Stimulated activated CD8-positive, alpha-beta memory T cell treated with anti-CD3 and anti-CD28 coated beads, Interleukin-7, amount 100 ng/mL, for 4 hours (primary cell): ENCODE data around the gene ARFRP1.
"Not testable (repeated sequence)": the region's sequence is repeated elsewhere in the genome, so short reads cannot be mapped to it uniquely, and the experiment has no call there.

Experiments
- DNase-seq, 2 donors: peaks; one replicate each; pipeline ENCODE4 v3.0.0-alpha.2; 2020; ENCODE audit warnings: low read depth in 2 of 2

The ARFRP1 gene

DNA sequence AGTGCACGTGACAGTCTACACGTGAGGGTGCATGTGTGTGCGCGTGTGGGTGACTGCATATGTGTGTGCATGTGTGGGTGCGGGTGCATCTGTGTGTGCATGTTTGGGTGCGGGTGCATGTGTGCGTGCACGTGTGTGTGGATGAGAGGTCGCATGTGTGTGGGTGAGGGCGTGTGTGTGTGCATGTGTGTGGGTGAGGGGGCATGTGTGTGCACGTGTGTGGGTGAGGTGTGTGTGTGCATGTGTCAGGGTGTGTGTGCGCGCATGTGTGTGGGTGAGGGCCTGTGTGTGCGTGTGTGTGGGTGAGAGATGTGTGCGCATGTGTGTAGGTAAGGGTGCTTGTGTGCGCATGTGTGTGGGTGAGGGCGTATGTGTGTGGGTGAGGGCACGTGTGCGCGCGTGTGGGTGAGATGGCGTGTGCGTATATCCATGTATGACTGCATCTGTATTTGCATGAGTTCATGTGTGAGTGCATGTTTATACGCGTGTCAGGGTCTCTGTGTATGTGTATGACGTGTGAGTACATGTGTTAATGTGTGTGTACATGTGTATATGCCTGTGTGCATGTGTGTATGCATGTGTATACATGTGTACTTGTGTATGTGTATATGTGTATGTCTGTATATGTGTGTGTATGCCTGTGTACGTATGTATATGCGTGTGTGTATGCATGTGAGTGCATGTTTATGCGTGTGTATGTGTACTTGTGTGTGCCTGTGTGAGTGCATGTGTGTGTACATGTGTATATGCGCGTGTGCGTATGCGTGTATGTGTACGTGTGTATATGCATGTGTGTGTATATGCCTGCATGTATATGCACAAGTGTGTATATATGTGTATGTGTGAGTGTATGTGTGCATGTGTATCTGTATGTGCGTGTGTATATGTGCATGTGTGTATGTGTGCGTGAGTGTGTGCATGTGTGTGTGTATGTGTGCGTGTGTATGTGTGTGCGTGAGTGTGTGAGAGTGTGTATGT is 24.6 kb upstream of the ARFRP1 start:
- DNase-seq = no peak

- no peak for DNase-seq
Measured at GRCh38 chr20:63731410-63731809, 23.6 kb upstream of the ARFRP1 start.

GRCh38 chr20:63730189-63730733 is 22.5 kb upstream of the ARFRP1 start:
- not testable (repeated sequence) for DNase-seq

- not testable (repeated sequence) for DNase-seq
Measured at GRCh38 chr20:63722967-63723622, 15.3 kb upstream of the ARFRP1 start.

DNA sequence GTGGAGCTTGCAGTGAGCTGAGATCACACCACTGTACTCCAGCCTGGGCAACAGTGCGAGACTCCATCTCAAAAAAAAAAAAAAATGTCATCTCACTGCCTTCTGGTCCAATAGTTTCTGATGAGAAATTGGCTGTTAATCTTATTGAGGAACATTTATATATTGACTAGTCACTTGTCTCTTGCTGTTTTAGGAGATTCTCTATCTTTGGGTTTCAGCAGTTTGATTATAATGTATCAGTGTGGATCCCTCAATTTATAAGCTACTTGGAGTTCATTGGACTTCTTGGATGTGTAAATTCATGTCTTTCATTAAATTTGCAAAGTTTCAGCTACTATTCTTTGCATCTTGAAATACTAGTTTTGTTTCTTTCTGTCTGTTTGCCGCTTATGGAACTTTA is 11.2 kb upstream of the ARFRP1 start:
- DNase-seq = no peak

GRCh38 chr20:63714858-63715257 is 7.1 kb upstream of the ARFRP1 start:
- no peak for DNase-seq

- DNase-seq = no peak
Measured at GRCh38 chr20:63712191-63712590, 4.4 kb upstream of the ARFRP1 start.

- DNase-seq = no peak
Measured at GRCh38 chr20:63711085-63711645, 3.4 kb upstream of the ARFRP1 start.

DNA sequence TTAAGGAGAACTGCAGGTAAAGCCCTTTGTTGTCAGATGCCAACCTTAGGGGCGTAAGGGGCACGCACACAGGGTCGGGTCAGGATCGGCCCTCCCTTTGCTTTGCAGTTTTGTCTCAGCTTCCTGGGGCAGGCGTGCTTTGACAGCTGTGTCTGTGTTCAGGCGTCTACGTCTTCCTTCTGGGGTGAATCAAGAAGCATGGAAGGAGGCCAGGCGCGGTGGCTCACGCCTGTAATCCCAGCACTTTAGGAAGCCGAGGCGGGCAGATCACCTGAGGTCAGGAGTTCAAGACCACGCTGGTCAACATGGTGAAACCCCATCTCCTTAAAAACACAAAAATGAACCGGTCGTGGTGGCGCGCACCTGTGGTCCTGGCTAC is 1.4 kb upstream of the ARFRP1 start:
- DNase-seq = no peak

DNA sequence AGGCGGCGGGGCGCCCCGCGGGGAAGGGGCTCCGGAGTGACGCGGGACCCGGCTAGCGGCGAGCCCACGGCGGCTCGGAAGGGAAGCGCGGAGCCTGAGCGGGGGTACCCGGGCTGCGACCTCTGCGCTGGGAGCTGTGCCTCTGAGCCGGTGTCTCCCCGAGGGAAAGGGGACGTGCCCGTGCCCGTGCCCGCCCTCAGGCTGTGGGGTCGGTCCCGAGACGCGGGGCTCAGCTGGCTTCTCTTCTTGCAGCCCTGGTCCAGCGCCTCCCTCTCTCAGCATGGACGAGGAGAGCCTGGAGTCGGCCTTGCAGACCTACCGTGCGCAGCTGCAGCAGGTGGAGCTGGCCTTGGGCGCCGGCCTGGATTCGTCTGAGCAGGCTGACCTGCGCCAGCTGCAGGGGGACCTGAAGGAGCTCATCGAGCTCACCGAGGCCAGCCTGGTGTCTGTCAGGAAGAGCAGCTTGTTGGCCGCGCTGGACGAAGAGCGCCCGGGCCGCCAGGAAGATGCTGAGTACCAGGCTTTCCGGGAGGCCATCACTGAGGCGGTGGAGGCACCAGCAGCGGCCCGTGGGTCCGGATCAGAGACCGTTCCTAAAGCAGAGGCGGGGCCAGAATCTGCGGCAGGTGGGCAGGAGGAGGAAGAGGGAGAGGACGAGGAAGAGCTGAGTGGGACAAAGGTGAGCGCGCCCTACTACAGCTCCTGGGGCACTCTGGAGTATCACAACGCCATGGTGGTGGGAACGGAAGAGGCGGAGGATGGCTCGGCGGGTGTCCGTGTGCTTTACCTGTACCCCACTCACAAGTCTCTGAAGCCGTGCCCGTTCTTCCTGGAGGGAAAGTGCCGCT is 749 bp upstream of the ARFRP1 start:
- no peak for DNase-seq

DNA sequence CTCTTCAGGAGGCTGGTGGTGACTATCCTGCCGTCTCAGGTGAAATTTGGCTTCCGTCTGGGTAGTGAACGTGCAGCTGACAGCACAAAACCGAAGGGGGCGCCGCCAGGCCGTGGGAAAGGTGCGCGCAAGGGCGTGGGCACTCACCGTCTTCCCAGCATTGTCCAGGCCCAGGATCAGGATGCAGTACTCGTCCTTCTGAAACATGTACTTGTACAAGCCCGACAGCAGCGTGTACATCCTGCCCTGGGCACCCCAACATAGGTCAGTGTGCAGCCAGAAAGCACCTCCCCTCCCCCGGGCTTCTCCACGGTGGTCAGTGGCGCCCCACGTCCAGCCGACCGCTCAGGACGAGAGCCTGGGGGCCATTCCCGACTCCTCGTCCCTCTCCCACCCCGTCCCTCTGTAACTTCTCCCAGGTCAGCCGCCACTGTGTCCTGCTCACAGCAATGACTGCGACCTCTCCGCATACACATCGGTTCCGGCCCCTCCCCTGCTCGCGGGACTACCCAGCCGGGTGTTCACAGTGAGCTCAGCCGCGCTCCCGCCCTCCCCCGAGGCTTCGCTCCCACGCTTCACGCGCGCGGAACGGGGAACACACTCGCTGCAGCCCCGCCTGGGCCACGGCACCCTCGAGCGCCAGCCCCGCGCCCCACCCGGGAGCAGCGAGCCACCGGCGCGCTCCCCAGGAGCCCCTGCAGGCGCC is 771 bp downstream of the ARFRP1 start:
- peak; percentile 43 to 60 for DNase-seq

- no peak for DNase-seq
Measured at GRCh38 chr20:63706027-63706695, 1.6 kb downstream of the ARFRP1 start.

GRCh38 chr20:63705232-63706026 is 2.3 kb downstream of the ARFRP1 start:
- DNase-seq = no peak

GRCh38 chr20:63704749-63705117 is 3.0 kb downstream of the ARFRP1 start:
- no peak for DNase-seq

DNA sequence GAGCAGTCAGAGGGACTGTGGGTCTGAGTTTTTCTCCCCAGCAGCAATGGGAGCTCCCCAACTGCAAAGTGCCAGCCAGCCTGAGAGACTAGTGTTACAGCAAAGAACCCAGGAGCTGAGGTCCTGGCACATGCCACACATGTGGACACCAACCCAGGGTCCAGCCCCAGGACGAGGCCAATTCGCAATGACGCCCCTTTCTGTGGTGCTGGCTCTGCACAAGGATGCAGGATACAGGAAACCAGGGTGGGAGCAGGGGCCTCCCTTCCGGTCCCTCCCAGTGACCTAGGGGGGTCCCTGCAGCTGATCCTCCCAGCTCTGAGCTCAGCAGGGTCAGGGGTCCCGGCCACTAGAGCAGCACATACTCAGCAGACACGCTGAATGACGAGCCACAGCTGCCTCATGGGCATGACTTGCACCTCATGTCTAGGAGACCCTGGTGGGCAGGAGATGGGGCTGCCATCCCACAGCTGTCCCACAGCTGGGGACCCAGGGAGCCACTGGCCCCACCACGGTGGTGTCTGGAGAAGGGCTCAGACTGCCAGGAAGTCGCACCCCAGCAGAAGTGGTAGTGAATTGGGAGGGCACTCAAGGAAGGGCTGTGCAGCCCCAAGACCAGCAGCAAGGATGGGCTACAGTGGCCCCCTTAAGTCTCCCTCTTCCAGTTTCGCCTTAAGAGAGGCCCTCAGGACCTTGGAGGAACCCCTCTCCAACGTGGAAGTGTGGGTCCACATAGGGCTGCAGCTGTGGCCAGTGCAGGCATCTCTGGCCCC is 3.6 kb downstream of the ARFRP1 start:
- DNase-seq = no peak

DNA sequence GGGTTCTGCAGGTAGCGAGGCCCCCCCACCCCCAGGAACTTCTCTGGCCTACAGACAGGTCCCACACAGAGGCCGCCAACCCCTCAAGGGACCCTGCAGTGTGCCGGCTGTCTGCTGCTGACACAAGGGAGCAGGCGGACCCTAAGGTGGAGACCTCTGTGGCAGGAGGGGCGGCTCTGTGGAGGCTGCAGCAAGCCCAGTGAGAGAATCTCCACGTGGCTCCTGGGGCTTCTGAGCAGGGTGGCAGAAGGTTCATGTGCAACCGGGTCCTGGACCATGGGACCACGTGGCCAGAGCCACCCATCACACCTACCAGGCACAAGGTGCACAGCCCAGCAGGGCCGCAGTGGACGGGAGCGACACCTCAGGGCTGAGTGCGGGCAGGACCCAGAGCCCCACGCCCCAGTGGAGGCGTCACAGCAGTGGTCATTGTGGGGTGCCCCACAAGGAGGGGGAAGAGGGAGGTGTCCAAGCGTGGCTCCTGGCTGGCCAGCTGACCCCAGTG is 4.3 kb downstream of the ARFRP1 start:
- DNase-seq = no peak

GRCh38 chr20:63702751-63703470 is 4.9 kb downstream of the ARFRP1 start:
- no peak for DNase-seq
